ENCODE data around the gene TSGA10IP. TPM values are rescaled to one million over a fixed set of nuclear protein-coding genes. Genes with fewer than 3 reads are reported as not detected.
A peak's percentile ranks its signal among the peaks of the same experiment; 100 is the strongest.

TSGA10IP gene
- total RNA-seq, 1 experiment from 2014 or later: not detected

DNA sequence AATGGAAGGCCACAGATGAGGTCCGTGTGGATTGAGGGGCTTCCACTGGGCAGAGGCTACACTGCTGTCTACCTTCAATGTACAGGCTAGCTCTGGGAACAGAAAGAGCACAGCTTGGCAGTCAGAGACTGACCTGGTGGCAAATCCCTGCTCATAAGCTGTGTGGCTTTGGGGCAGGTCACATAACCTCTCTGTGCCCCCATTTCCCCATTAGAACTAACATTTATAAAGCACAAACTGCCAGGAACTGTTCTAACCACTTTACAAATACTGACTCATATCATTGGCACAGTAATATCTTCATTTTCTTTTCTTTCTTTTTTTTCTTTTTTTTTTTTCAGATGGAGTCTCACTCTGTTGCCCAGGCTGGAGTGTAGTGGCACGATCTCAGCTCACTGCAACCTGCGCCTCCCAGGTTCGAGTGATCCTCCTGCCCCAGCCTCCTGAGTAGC lies 48.2 kb upstream of the TSGA10IP start:
- Histone ChIP-seq H3K36me3 (ENCODE audit: low read depth) (peaks cover 27% of the 10 kb centered on the region), H3K4me1 (replicated peaks; ENCODE audit: insufficient read depth) (peaks cover 47% of the 10 kb centered on the region)

GRCh38 chr11:65898656-65899355 lies 46.5 kb upstream of the TSGA10IP start:
- DNase-seq: no peak
- Histone ChIP-seq H3K4me3 (peak overlapping the region; percentile 96), H3K79me2 (ENCODE audit: low read depth) (peaks cover 69% of the 10 kb centered on the region), H3K4me1 (replicated peaks; ENCODE audit: insufficient read depth) (peaks cover 65% of the 10 kb centered on the region), H3K9me2 (ENCODE audit: insufficient read depth) (no peaks in the 10 kb centered on the region), H2AFZ (no peak overlapping the region), H3K27ac (peak overlapping the region; percentile 95), H3F3A (ENCODE audit: insufficient read depth, low read depth) (peaks cover 81% of the 10 kb centered on the region), H3K9me3 (ENCODE audit: insufficient read depth, low read depth) (no peaks in the 10 kb centered on the region), H3K27me3 (ENCODE audit: insufficient read depth, low read depth) (no peaks in the 10 kb centered on the region), H3K36me3 (ENCODE audit: low read depth) (peaks cover 27% of the 10 kb centered on the region), H4K20me1 (ENCODE audit: insufficient read depth) (peaks cover 47% of the 10 kb centered on the region), H3K4me2 (peak overlapping the region; percentile 91)
- intact Hi-C loops (cut with micrococcal nuclease; ENCODE audit: unreplicated experiment): no loop called here
- TF ChIP-seq EZH2 (IDR thresholded peaks at IDR 0.05; ENCODE audit: low read depth): no peak
- TF ChIP-seq, protein P1, sequence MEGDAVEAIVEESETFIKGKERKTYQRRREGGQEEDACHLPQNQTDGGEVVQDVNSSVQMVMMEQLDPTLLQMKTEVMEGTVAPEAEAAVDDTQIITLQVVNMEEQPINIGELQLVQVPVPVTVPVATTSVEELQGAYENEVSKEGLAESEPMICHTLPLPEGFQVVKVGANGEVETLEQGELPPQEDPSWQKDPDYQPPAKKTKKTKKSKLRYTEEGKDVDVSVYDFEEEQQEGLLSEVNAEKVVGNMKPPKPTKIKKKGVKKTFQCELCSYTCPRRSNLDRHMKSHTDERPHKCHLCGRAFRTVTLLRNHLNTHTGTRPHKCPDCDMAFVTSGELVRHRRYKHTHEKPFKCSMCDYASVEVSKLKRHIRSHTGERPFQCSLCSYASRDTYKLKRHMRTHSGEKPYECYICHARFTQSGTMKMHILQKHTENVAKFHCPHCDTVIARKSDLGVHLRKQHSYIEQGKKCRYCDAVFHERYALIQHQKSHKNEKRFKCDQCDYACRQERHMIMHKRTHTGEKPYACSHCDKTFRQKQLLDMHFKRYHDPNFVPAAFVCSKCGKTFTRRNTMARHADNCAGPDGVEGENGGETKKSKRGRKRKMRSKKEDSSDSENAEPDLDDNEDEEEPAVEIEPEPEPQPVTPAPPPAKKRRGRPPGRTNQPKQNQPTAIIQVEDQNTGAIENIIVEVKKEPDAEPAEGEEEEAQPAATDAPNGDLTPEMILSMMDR (conservative IDR thresholded peaks at IDR 0.05): no peak
- BruUV-seq (replicated peaks): TSS peak; percentile 28
- ChIA-PET CTCF (interaction anchor here (0.6 to 1.3 kb wide), 6 partner anchors 10 to 56 kb away, joined by 3 to 13 read pairs (median 8); no protein-coding TSS in a partner anchor), POLR2A (ENCODE audit: unreplicated experiment) (interaction anchor here (0.6 to 2.2 kb wide), 3 partner anchors 9 to 17 kb away, joined by 3 to 34 read pairs (median 4); partner anchors contain the start of genes CCDC85B and FIBP)

More for the DNA sequence above, 48.2 kb upstream of the TSGA10IP start:
- peak overlapping the region; percentile 91 for H3K4me2 ChIP-seq
- H3K27me3 ChIP-seq (ENCODE audit: insufficient read depth, low read depth): no peaks in the 10 kb centered on the region
- peak overlapping the region; percentile 95 for H3K27ac ChIP-seq
- TF ChIP-seq, protein P1 (conservative IDR thresholded peaks at IDR 0.05): no peak
- no peak for TF ChIP-seq EZH2 (IDR thresholded peaks at IDR 0.05; ENCODE audit: low read depth)
- H3K9me2 ChIP-seq (ENCODE audit: insufficient read depth): no peaks in the 10 kb centered on the region
- peak overlapping the region; percentile 96; the same call in 1 of the 2 replicates for H3K4me3 ChIP-seq
- peaks cover 52% of the 10 kb centered on the region for H4K20me1 ChIP-seq (ENCODE audit: insufficient read depth)
- H3K9me3 ChIP-seq (ENCODE audit: insufficient read depth, low read depth): no peaks in the 10 kb centered on the region
- no peak for DNase-seq
- H3F3A ChIP-seq (ENCODE audit: insufficient read depth, low read depth): peaks cover 83% of the 10 kb centered on the region
- H3K79me2 ChIP-seq (ENCODE audit: low read depth): peaks cover 80% of the 10 kb centered on the region
- ChIA-PET POLR2A (ENCODE audit: unreplicated experiment) (interaction anchor here (0.6 to 2.2 kb wide), 2 partner anchors 19 to 327 kb away, joined by 4 to 34 read pairs; partner anchors contain the start of gene ZNRD2), CTCF (interaction anchor here (1.3 kb wide), 2 partner anchors 9 to 12 kb away, joined by 4 to 10 read pairs; partner anchors contain the start of gene FIBP)
- BruUV-seq (replicated peaks): no TSS peak
- H2AFZ ChIP-seq: no peak overlapping the region
- intact Hi-C loops (cut with micrococcal nuclease; ENCODE audit: unreplicated experiment): no loop called here

- no peak for TF ChIP-seq EZH2 (IDR thresholded peaks at IDR 0.05; ENCODE audit: low read depth)
- TF ChIP-seq, protein P1 (conservative IDR thresholded peaks at IDR 0.05): 0 out of 2 replicates have a peak, but pooled peaks have one; percentile 23
- Histone ChIP-seq H3K36me3 (ENCODE audit: low read depth) (peaks cover 27% of the 10 kb centered on the region), H3K4me1 (replicated peaks; ENCODE audit: insufficient read depth) (peaks cover 71% of the 10 kb centered on the region), H3K27me3 (ENCODE audit: insufficient read depth, low read depth) (no peaks in the 10 kb centered on the region), H3K27ac (peak overlapping the region; percentile 95), H3K9me3 (ENCODE audit: insufficient read depth, low read depth) (no peaks in the 10 kb centered on the region), H2AFZ (peak overlapping the region; percentile 29; the same call in 1 of the 2 replicates), H3K4me2 (peak overlapping the region; percentile 91), H3K4me3 (peak overlapping the region; percentile 96), H3F3A (ENCODE audit: insufficient read depth, low read depth) (peaks cover 80% of the 10 kb centered on the region), H3K79me2 (ENCODE audit: low read depth) (peaks cover 62% of the 10 kb centered on the region), H4K20me1 (ENCODE audit: insufficient read depth) (peaks cover 40% of the 10 kb centered on the region), H3K9me2 (ENCODE audit: insufficient read depth) (no peaks in the 10 kb centered on the region)
- ChIA-PET CTCF (interaction anchor here (0.7 kb wide), 1 partner anchor 14 kb away, joined by 5 read pairs; no protein-coding TSS in a partner anchor), POLR2A (ENCODE audit: unreplicated experiment) (interaction anchor here (0.6 to 2.2 kb wide), 3 partner anchors 9 to 16 kb away, joined by 4 to 34 read pairs (median 4); partner anchors contain the start of gene CCDC85B)
- BruUV-seq (replicated peaks): no TSS peak
- peak; percentile 75 to 88 for DNase-seq
- intact Hi-C loops (cut with micrococcal nuclease; ENCODE audit: unreplicated experiment): no loop called here
Measured at GRCh38 chr11:65899356-65900124, 45.7 kb upstream of the TSGA10IP start.

Data from PC-9 (cell line).